GM23248 (cell line): ENCODE data around the gene CREBBP. TPM values are rescaled to one million over a fixed set of nuclear protein-coding genes. Genes with fewer than 3 reads are reported as not detected.

Experiments
- DNase-seq: peaks from one replicate; pipeline ENCODE4 v3.0.0-alpha.2; 2015
- H2AFZ ChIP-seq: fragments of 200-600 bp; sonication (generic); 2 replicates; pipeline ENCODE4 v1.6.1; 2016; ENCODE audit warnings: antibody characterized with exemption
- H3F3A ChIP-seq: fragments of 200-600 bp; sonication (generic); 2 replicates; pipeline ENCODE4 v1.6.1; 2016; ENCODE audit warnings: mild to moderate bottlenecking, antibody characterized with exemption, mixed run types; ENCODE audit not compliant: insufficient read depth
- H3K27ac ChIP-seq: fragments of 200-600 bp; sonication (generic); 2 replicates; pipeline ENCODE4 v1.5.1; 2016; ENCODE audit warnings: mild to moderate bottlenecking
- H3K27me3 ChIP-seq: fragments of 200-600 bp; sonication (generic); replicated peaks from 2 replicates; pipeline ENCODE4 v1.6.1; 2016; ENCODE audit warnings: mild to moderate bottlenecking; ENCODE audit not compliant: insufficient read depth
- H3K36me3 ChIP-seq: fragments of 200-600 bp; sonication (generic); 2 replicates; pipeline ENCODE4 v1.6.1; 2016; ENCODE audit warnings: low read depth, mild to moderate bottlenecking
- H3K4me1 ChIP-seq: fragments of 200-600 bp; sonication (generic); 2 replicates; pipeline ENCODE4 v1.6.1; 2016; ENCODE audit warnings: mild to moderate bottlenecking; ENCODE audit not compliant: insufficient read depth
- H3K4me2 ChIP-seq: fragments of 200-600 bp; sonication (generic); one replicate; pipeline ENCODE4 v1.6.1; 2016; ENCODE audit warnings: mild to moderate bottlenecking; ENCODE audit not compliant: unreplicated experiment
- H3K4me3 ChIP-seq: fragments of 200-600 bp; sonication (generic); 2 replicates; pipeline ENCODE4 v1.5.1; 2016; ENCODE audit warnings: mild to moderate bottlenecking
- H3K79me2 ChIP-seq: fragments of 200-600 bp; sonication (generic); 2 replicates; pipeline ENCODE4 v1.6.1; 2016; ENCODE audit warnings: mild to moderate bottlenecking; ENCODE audit not compliant: insufficient read depth
- H3K9ac ChIP-seq: fragments of 200-600 bp; sonication (generic); 2 replicates; pipeline ENCODE4 v1.6.1; 2016; ENCODE audit warnings: mild to moderate bottlenecking
- H3K9me2 ChIP-seq: fragments of 200-600 bp; sonication (generic); 2 replicates; pipeline ENCODE4 v1.6.1; 2016; ENCODE audit warnings: mixed run types, mild to moderate bottlenecking, moderate library complexity; ENCODE audit not compliant: insufficient read depth
- H3K9me3 ChIP-seq: fragments of 200-600 bp; sonication (generic); one replicate; pipeline ENCODE4 v1.6.1; 2017; ENCODE audit warnings: low read depth
- H4K20me1 ChIP-seq: fragments of 200-600 bp; sonication (generic); 2 replicates; pipeline ENCODE4 v1.6.0; 2016; ENCODE audit not compliant: insufficient read depth
- EZH2 ChIP-seq: fragments of 200-600 bp; sonication (generic); IDR thresholded peaks from 2 replicates; pipeline ENCODE4 v1.6.1; 2018; ENCODE audit warnings: antibody characterized with exemption, mild to moderate bottlenecking; ENCODE audit not compliant: insufficient read depth, poor library complexity, severe bottlenecking
- EZH2phosphoT487 ChIP-seq: fragments of 200-600 bp; sonication (generic); IDR thresholded peaks from 2 replicates; pipeline ENCODE4 v1.6.1; 2018; ENCODE audit warnings: antibody characterized with exemption, moderate library complexity, mild to moderate bottlenecking, low read depth; ENCODE audit not compliant: insufficient read depth
- WGBS, 2 experiments: methylation state at CpG; one replicate each; pipeline ENCODE4 v1.1.6; 2015 to 2017; ENCODE audit warnings: low lambda C conversion rate in 2 of 2, low coverage in 1 of 2; ENCODE audit errors: missing lambda C conversion rate in 2 of 2; 5-methylcytosine and 5-hydroxymethylcytosine counted together
- in situ Hi-C: fragments of 300-500 bp; cut with MboI; formaldehyde crosslinking; loops from 2 replicates; pipeline ENCODE4 v1.15.0; 2020
- polyA plus RNA-seq: library from polyadenylated mRNA; unstranded; fragments of >200 nt; fragmentation: Nextera tagmentation; extraction: Ambion mirVana; gene quantifications from 2 replicates; pipeline ENCODE4 v1.2.1, GENCODE V29; 2016
- total RNA-seq: library from RNA; depleted of rRNA; stranded (reverse); fragments of >200 nt; shearing (Covaris generic); gene quantifications from 2 replicates; pipeline ENCODE4 v1.2.3, GENCODE V29; 2014

Gene CREBBP
- total and polyA plus RNA-seq, 2 experiments from 2014 or later, result 11.7 to 11.9 TPM

- Histone ChIP-seq H3K27me3 (no peaks in the 10 kb centered on the region), H3K36me3 (peaks cover 21% of the 10 kb centered on the region), H3K9me2 (no peaks in the 10 kb centered on the region), H3K4me2 (no peak overlapping the region), H3K79me2 (peaks cover 100% of the 10 kb centered on the region), H4K20me1 (no peaks in the 10 kb centered on the region; the same call in 1 of the 2 replicates), H3F3A (0 out of 2 replicates have a peak, but pooled peaks cover 4% of the 10 kb centered on the region), H2AFZ (no peak overlapping the region), H3K9me3 (no peaks in the 10 kb centered on the region), H3K9ac (no peak overlapping the region), H3K4me1 (no peaks in the 10 kb centered on the region), H3K4me3 (no peak overlapping the region), H3K27ac (no peak overlapping the region)
- 93 to 97% methylated on average over 9 of the region's 9 CpGs for WGBS, 2 experiments
- TF ChIP-seq EZH2 (no peak), EZH2phosphoT487 (no peak)
- no peak for DNase-seq
- in situ Hi-C loops, result no loop called here
Measured at GRCh38 chr16:3788711-3789374, 91.7 kb downstream of the CREBBP start.

- peaks cover 21% of the 10 kb centered on the region for H3K36me3 ChIP-seq
- in situ Hi-C loops, result no loop called here
- no peaks in the 10 kb centered on the region for H3K27me3 ChIP-seq
- H3K4me2 ChIP-seq, result no peak overlapping the region
- H2AFZ ChIP-seq, result no peak overlapping the region
- no peaks in the 10 kb centered on the region for H3K4me1 ChIP-seq
- H3K4me3 ChIP-seq, result no peak overlapping the region
- no peak overlapping the region for H3K9ac ChIP-seq
- H4K20me1 ChIP-seq, result peaks cover 4% of the 10 kb centered on the region; the same call in 1 of the 2 replicates
- H3F3A ChIP-seq, result 0 out of 2 replicates have a peak, but pooled peaks cover 4% of the 10 kb centered on the region
- H3K79me2 ChIP-seq, result peaks cover 100% of the 10 kb centered on the region
- no peaks in the 10 kb centered on the region for H3K9me2 ChIP-seq
- TF ChIP-seq EZH2phosphoT487, result no peak
- no peak for TF ChIP-seq EZH2
- no peak for DNase-seq
- H3K9me3 ChIP-seq, result no peaks in the 10 kb centered on the region
- no peak overlapping the region for H3K27ac ChIP-seq
- 84 to 90% methylated on average over 10 of the region's 10 CpGs for WGBS, 2 experiments
Measured at GRCh38 chr16:3787924-3788661, 92.4 kb downstream of the CREBBP start.

GRCh38 chr16:3785413-3785812 lies 95.1 kb downstream of the CREBBP start:
- TF ChIP-seq EZH2phosphoT487 (no peak), EZH2 (no peak)
- in situ Hi-C loops, result no loop called here
- Histone ChIP-seq H2AFZ (no peak overlapping the region), H3K4me1 (no peaks in the 10 kb centered on the region), H3K27ac (no peak overlapping the region), H3K36me3 (peaks cover 15% of the 10 kb centered on the region), H3K27me3 (no peaks in the 10 kb centered on the region), H3K79me2 (peaks cover 100% of the 10 kb centered on the region), H4K20me1 (peaks cover 5% of the 10 kb centered on the region; the same call in 1 of the 2 replicates), H3K4me3 (no peak overlapping the region), H3K9me2 (no peaks in the 10 kb centered on the region), H3K9me3 (no peaks in the 10 kb centered on the region), H3K4me2 (no peak overlapping the region), H3K9ac (no peak overlapping the region), H3F3A (no peaks in the 10 kb centered on the region)
- WGBS, 2 experiments, result 97% methylated on average over 12 of the region's 12 CpGs
- no peak for DNase-seq

- Histone ChIP-seq H3K79me2 (peaks cover 86% of the 10 kb centered on the region), H3K9me3 (no peaks in the 10 kb centered on the region), H3K9ac (no peak overlapping the region), H3K4me2 (no peak overlapping the region), H3K4me3 (no peak overlapping the region), H3K36me3 (peaks cover 18% of the 10 kb centered on the region; the same call in 1 of the 2 replicates), H3K27ac (no peak overlapping the region), H3K27me3 (no peaks in the 10 kb centered on the region), H4K20me1 (peaks cover 5% of the 10 kb centered on the region; the same call in 1 of the 2 replicates), H3K9me2 (no peaks in the 10 kb centered on the region), H3K4me1 (no peaks in the 10 kb centered on the region), H3F3A (no peaks in the 10 kb centered on the region), H2AFZ (no peak overlapping the region)
- TF ChIP-seq EZH2 (no peak), EZH2phosphoT487 (no peak)
- DNase-seq, result no peak
- in situ Hi-C loops, result no loop called here
- WGBS, 2 experiments, result 67 to 76% methylated on average over 3 of the region's 3 CpGs
Measured at GRCh38 chr16:3783516-3783915, 97.0 kb downstream of the CREBBP start.
